WTC11 (cell line): ENCODE measurements around the gene CTNNA3. TPM values are rescaled to one million over a fixed set of nuclear protein-coding genes. Genes with fewer than 3 reads are reported as not detected.

Source experiments
- ATAC-seq: fragments of 200-7000 bp; cut with Tn5 transposase; 2 replicates; pipeline ENCODE4 v1.10.0; 2021; ENCODE audit warnings: mild to moderate bottlenecking, moderate library complexity
- CTCF ChIA-PET: fragments of 300-600 bp; sonication (Branson Sonifier 250); formaldehyde crosslinking; loops from one replicate; lab custom pipeline; 2021; ENCODE audit warnings: antibody characterized with exemption; lab: Charles Lee
- POLR2A ChIA-PET: fragments of 350-600 bp; sonication (Branson Sonifier 250); formaldehyde crosslinking; loops from one replicate; lab custom pipeline; 2021; ENCODE audit warnings: antibody characterized with exemption; lab: Charles Lee
- DNase-seq: peaks from one replicate; pipeline ENCODE4 v3.0.0; 2021; ENCODE audit warnings: low spot score
- H3K27ac Mint-ChIP-seq: 2 replicates; pipeline ENCODE4 v1.8.0; 2021; ENCODE audit warnings: mixed read lengths
- H3K27me3 Mint-ChIP-seq: 2 replicates; pipeline ENCODE4 v1.8.0; 2021; ENCODE audit warnings: low read depth, mild to moderate bottlenecking, moderate library complexity, mixed read lengths
- H3K36me3 Mint-ChIP-seq: 2 replicates; pipeline ENCODE4 v1.8.0; 2021; ENCODE audit warnings: mixed read lengths
- H3K4me1 Mint-ChIP-seq: 2 replicates; pipeline ENCODE4 v1.8.0; 2022; ENCODE audit warnings: mixed read lengths
- H3K4me3 Mint-ChIP-seq: 2 replicates; pipeline ENCODE4 v1.8.0; 2021; ENCODE audit warnings: mild to moderate bottlenecking, moderate library complexity, mixed read lengths
- H3K9me3 Mint-ChIP-seq: 2 replicates; pipeline ENCODE4 v1.8.0; 2021; ENCODE audit warnings: mixed read lengths
- AR ChIP-seq: fragments of 250-450 bp; sonication (Bioruptor Pico); IDR thresholded peaks from 2 replicates; pipeline ENCODE4 v1.9.0; 2021; ENCODE audit warnings: mild to moderate bottlenecking
- ATF2 ChIP-seq: sonication (generic); formaldehyde crosslinking; IDR thresholded peaks from 2 replicates; pipeline ENCODE4 v1.8.1; 2022; ENCODE audit warnings: low read depth, missing genetic modification reagents, borderline replicate concordance
- CBFB ChIP-seq: sonication (generic); formaldehyde crosslinking; IDR thresholded peaks from 2 replicates; pipeline ENCODE4 v1.8.1; 2022; ENCODE audit warnings: mild to moderate bottlenecking, low read depth, missing genetic modification reagents
- ESRRA ChIP-seq: sonication (generic); formaldehyde crosslinking; IDR thresholded peaks from 2 replicates; pipeline ENCODE4 v1.8.1; 2022; ENCODE audit warnings: mild to moderate bottlenecking, missing genetic modification reagents, borderline replicate concordance
- GABPB1 ChIP-seq: sonication (generic); formaldehyde crosslinking; IDR thresholded peaks from 2 replicates; pipeline ENCODE4 v1.8.1; 2023; ENCODE audit warnings: mild to moderate bottlenecking, missing genetic modification reagents
- IRF2 ChIP-seq: sonication (generic); formaldehyde crosslinking; IDR thresholded peaks from 2 replicates; pipeline ENCODE4 v1.8.0; 2022; ENCODE audit warnings: low read depth, missing genetic modification reagents, borderline replicate concordance
- KAT7 ChIP-seq: sonication (generic); formaldehyde crosslinking; IDR thresholded peaks from 2 replicates; pipeline ENCODE4 v1.8.1; 2023; ENCODE audit warnings: missing genetic modification reagents, mild to moderate bottlenecking, borderline replicate concordance
- MYBL2 ChIP-seq: sonication (generic); formaldehyde crosslinking; IDR thresholded peaks from 2 replicates; pipeline ENCODE4 v1.8.1; 2023; ENCODE audit warnings: mild to moderate bottlenecking, moderate library complexity, missing genetic modification reagents
- NFATC4 ChIP-seq: fragments of 250-450 bp; sonication (Bioruptor Pico); IDR thresholded peaks from 2 replicates; pipeline ENCODE4 v1.9.0; 2021; ENCODE audit warnings: mild to moderate bottlenecking
- NFE2L1 ChIP-seq: sonication (generic); formaldehyde crosslinking; IDR thresholded peaks from 2 replicates; pipeline ENCODE4 v1.8.1; 2023; ENCODE audit warnings: missing genetic modification reagents
- NFYB ChIP-seq: sonication (generic); formaldehyde crosslinking; conservative IDR thresholded peaks from 2 replicates; pipeline ENCODE4 v1.8.0; 2022; ENCODE audit warnings: low read depth, missing genetic modification reagents
- OVOL2 ChIP-seq: fragments of 250-450 bp; sonication (Bioruptor Pico); IDR thresholded peaks from 2 replicates; pipeline ENCODE4 v1.9.0; 2021; ENCODE audit warnings: mild to moderate bottlenecking, borderline replicate concordance
- SMAD4 ChIP-seq: sonication (generic); formaldehyde crosslinking; IDR thresholded peaks from 2 replicates; pipeline ENCODE4 v1.8.0; 2022; ENCODE audit warnings: mild to moderate bottlenecking, missing genetic modification reagents
- TCF7 ChIP-seq: sonication (generic); formaldehyde crosslinking; IDR thresholded peaks from 2 replicates; pipeline ENCODE4 v1.8.0; 2022; ENCODE audit warnings: mild to moderate bottlenecking, low read depth, missing genetic modification reagents, moderate library complexity
- ZBTB21 ChIP-seq: sonication (generic); formaldehyde crosslinking; IDR thresholded peaks from 2 replicates; pipeline ENCODE4 v1.8.1; 2023; ENCODE audit warnings: mild to moderate bottlenecking, missing genetic modification reagents, borderline replicate concordance
- ZNF232 ChIP-seq: sonication (generic); formaldehyde crosslinking; IDR thresholded peaks from 2 replicates; pipeline ENCODE4 v1.8.0; 2022; ENCODE audit warnings: mild to moderate bottlenecking, missing genetic modification reagents
- ZNF425 ChIP-seq: fragments of 250-450 bp; sonication (Bioruptor Pico); conservative IDR thresholded peaks from 2 replicates; pipeline ENCODE4 v1.9.0; 2021; ENCODE audit warnings: mild to moderate bottlenecking
- ZSCAN18 ChIP-seq: fragments of 250-450 bp; sonication (Bioruptor Pico); IDR thresholded peaks from 2 replicates; pipeline ENCODE4 v2.1.2; 2022; ENCODE audit warnings: mild to moderate bottlenecking, moderate library complexity
- total RNA-seq: library from RNA; stranded (reverse); gene quantifications from 3 replicates; pipeline ENCODE4 v1.2.3, GENCODE V29; 2021
- TF ChIP-seq, protein P1 (sequence below): fragments of 250-450 bp; sonication (Bioruptor Pico); IDR thresholded peaks from 2 replicates; pipeline ENCODE4 v1.8.0; 2021; ENCODE audit warnings: mild to moderate bottlenecking
- TF ChIP-seq, protein P2 (sequence below): sonication (generic); formaldehyde crosslinking; IDR thresholded peaks from 2 replicates; pipeline ENCODE4 v1.8.0; 2022; ENCODE audit warnings: mild to moderate bottlenecking, missing genetic modification reagents
- TF ChIP-seq, protein P3 (sequence below): sonication (generic); formaldehyde crosslinking; IDR thresholded peaks from 2 replicates; pipeline ENCODE4 v1.8.1; 2022; ENCODE audit warnings: missing genetic modification reagents, borderline replicate concordance

Gene CTNNA3
- total RNA-seq, 1 experiment from 2014 or later, result 6.1 TPM

DNA sequence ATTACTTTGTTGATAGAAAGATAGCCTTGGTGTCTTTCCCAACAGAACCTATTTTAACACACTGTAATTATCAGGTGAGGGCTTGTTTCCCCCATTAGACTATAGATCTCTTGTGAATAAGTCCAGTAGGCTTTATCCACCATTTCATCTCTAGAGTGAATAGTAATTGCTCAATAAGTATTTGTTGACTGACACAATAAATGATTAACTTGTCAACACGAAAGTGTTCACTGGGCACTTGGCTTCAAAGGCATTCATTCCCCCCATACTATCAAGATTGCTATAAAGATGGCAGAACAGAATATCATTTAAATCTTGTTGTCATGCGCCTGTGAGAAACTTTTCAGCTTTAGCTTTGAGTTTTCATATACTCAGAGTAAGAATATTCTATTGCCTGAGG, 1194.6 kb downstream of the CTNNA3 start:
- DNase-seq, result no peak
- H3K4me3 Mint-ChIP-seq, result no peak overlapping the region
- ChIA-PET CTCF (no interaction called here), POLR2A (no interaction called here)
- TF ChIP-seq SMAD4, result no peak
- no peak for TF ChIP-seq MYBL2 (CRISPR knock-in tag)
- TF ChIP-seq, protein P1, sequence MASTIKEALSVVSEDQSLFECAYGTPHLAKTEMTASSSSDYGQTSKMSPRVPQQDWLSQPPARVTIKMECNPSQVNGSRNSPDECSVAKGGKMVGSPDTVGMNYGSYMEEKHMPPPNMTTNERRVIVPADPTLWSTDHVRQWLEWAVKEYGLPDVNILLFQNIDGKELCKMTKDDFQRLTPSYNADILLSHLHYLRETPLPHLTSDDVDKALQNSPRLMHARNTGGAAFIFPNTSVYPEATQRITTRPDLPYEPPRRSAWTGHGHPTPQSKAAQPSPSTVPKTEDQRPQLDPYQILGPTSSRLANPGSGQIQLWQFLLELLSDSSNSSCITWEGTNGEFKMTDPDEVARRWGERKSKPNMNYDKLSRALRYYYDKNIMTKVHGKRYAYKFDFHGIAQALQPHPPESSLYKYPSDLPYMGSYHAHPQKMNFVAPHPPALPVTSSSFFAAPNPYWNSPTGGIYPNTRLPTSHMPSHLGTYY (CRISPR knock-in tag), result no peak
- no peak for TF ChIP-seq NFE2L1 (CRISPR knock-in tag)
- TF ChIP-seq NFATC4 (CRISPR knock-in tag), result no peak
- no peak for TF ChIP-seq ZBTB21 (CRISPR knock-in tag)
- no peak for TF ChIP-seq KAT7
- TF ChIP-seq, protein P2, sequence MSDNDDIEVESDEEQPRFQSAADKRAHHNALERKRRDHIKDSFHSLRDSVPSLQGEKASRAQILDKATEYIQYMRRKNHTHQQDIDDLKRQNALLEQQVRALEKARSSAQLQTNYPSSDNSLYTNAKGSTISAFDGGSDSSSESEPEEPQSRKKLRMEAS (CRISPR knock-in tag), result no peak
- TF ChIP-seq ESRRA (CRISPR knock-in tag), result no peak
- TF ChIP-seq GABPB1, result no peak
- TF ChIP-seq CBFB, result no peak
- no peak for ATAC-seq
- no peak overlapping the region for H3K27ac Mint-ChIP-seq
- peaks cover 4% of the 10 kb centered on the region; the same call in 1 of the 2 replicates for H3K9me3 Mint-ChIP-seq
- no peaks in the 10 kb centered on the region for H3K36me3 Mint-ChIP-seq
- no peaks in the 10 kb centered on the region for H3K27me3 Mint-ChIP-seq
- H3K4me1 Mint-ChIP-seq, result no peaks in the 10 kb centered on the region

- ATAC-seq (no peak), DNase-seq (no peak)
- H3K36me3 Mint-ChIP-seq, result no peaks in the 10 kb centered on the region
- H3K27me3 Mint-ChIP-seq, result no peaks in the 10 kb centered on the region
- H3K9me3 Mint-ChIP-seq, result no peaks in the 10 kb centered on the region
- no peak overlapping the region for H3K4me3 Mint-ChIP-seq
- TF ChIP-seq ZNF425 (CRISPR knock-in tag) (no peak), ZNF232 (no peak), IRF2 (CRISPR knock-in tag) (no peak), NFYB (no peak), AR (CRISPR knock-in tag) (no peak), SMAD4 (no peak), OVOL2 (CRISPR knock-in tag) (no peak)
- TF ChIP-seq, protein P1 (CRISPR knock-in tag), result no peak
- POLR2A ChIA-PET, result no interaction called here
- no peaks in the 10 kb centered on the region for H3K4me1 Mint-ChIP-seq
- CTCF ChIA-PET, result no interaction called here
- H3K27ac Mint-ChIP-seq, result no peak overlapping the region
These were observed 1212.0 kb downstream of the CTNNA3 start for GRCh38 chr10:66483966-66484365.

DNA sequence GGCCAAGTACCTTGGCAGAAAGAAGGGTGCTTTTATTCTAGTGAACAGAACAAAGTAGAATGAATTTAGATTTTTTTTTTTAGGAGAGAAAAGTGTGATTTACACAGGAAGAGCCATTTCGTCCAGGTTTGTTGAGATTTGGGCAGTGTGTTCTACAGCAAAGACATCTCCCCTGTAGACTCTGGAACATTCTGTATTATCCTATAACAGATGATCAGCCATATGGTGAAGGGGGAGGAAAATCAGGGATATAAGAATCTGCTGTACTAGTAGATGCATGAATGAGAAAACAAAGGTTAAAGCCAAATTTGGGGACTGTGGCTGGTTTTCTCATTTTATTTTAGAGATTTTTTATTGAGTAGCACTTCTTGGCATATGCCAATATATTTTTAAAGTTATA, 1223.8 kb downstream of the CTNNA3 start:
- DNase-seq (no peak), ATAC-seq (no peak)
- ChIA-PET CTCF (no interaction called here), POLR2A (no interaction called here)
- Mint-ChIP-seq H3K4me1 (no peaks in the 10 kb centered on the region), H3K27ac (no peak overlapping the region), H3K36me3 (no peaks in the 10 kb centered on the region), H3K27me3 (no peaks in the 10 kb centered on the region), H3K4me3 (no peak overlapping the region), H3K9me3 (peaks cover 5% of the 10 kb centered on the region)
- no peak for TF ChIP-seq ZSCAN18
- no peak for TF ChIP-seq ATF2 (CRISPR knock-in tag)
- TF ChIP-seq, protein P3, sequence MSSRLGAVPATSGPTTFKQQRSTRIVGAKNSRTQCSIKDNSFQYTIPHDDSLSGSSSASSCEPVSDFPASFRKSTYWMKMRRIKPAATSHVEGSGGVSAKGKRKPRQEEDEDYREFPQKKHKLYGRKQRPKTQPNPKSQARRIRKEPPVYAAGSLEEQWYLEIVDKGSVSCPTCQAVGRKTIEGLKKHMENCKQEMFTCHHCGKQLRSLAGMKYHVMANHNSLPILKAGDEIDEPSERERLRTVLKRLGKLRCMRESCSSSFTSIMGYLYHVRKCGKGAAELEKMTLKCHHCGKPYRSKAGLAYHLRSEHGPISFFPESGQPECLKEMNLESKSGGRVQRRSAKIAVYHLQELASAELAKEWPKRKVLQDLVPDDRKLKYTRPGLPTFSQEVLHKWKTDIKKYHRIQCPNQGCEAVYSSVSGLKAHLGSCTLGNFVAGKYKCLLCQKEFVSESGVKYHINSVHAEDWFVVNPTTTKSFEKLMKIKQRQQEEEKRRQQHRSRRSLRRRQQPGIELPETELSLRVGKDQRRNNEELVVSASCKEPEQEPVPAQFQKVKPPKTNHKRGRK (CRISPR knock-in tag), result no peak
- no peak for TF ChIP-seq TCF7 (CRISPR knock-in tag)
- no peak for TF ChIP-seq SMAD4
